Erythroblast (primary cell): ENCODE results near the gene SNX14.

ENCODE experiments used
- GATA1 ChIP-seq: IDR thresholded peaks from 2 replicates; pipeline ENCODE4 v1.6.1; 2011; ENCODE audit warnings: low read depth, mild to moderate bottlenecking, control low read depth, low read length, moderate library complexity
- POLR2A ChIP-seq: IDR thresholded peaks from 2 replicates; pipeline ENCODE4 v1.6.1; 2011; ENCODE audit warnings: mild to moderate bottlenecking, low read length

DNA sequence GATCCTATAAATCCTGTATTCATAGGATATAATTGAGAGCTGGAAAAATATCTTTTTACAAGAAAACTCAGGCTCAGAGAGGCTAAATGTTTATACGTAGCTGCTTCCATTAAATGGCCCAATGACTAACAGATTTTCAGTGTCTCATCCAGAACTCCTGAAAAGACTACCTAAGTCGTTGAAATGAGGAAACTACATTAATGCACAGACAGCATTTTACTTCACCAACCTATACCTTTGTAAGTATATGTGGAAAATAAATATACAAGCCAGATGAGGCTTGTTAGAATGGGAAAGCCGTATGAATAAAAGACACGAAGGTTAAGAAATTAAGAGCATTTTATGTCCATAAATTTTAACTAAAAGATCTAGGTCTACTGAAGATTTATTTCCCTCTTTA, 8.4 kb upstream of the SNX14 start:
- TF ChIP-seq GATA1 (no peak), POLR2A (no peak)
